Loucy (cell line): Measurements from ENCODE around the gene SGIP1.

Experiments used
- CTCF ChIP-seq: fragments of 200-600 bp; sonication (generic); conservative IDR thresholded peaks from 2 replicates; pipeline ENCODE4 v1.5.1; 2014; ENCODE audit warnings: mild to moderate bottlenecking, antibody characterized with exemption, low read length
- EZH2phosphoT487 ChIP-seq: fragments of 200-600 bp; IDR thresholded peaks from 2 replicates; pipeline ENCODE4 v1.6.1; 2018; ENCODE audit warnings: antibody characterized with exemption, mild to moderate bottlenecking, moderate library complexity, borderline replicate concordance

- TF ChIP-seq CTCF (no peak), EZH2phosphoT487 (no peak)
Measured at GRCh38 chr1:66535853-66536252, 1.9 kb downstream of the SGIP1 start.
